Epithelial cell of esophagus (primary cell): Measurements from ENCODE around the gene SLC44A4.
"Not testable (repeated sequence)": the region's sequence is repeated elsewhere in the genome, so short reads cannot be mapped to it uniquely, and the experiment has no call there.

Source experiments
- DNase-seq: peaks from one replicate; pipeline ENCODE4 v3.0.0; 2010; ENCODE audit warnings: low read depth
- H3K4me3 ChIP-seq: 2 replicates; pipeline ENCODE4 v1.5.1; 2011; ENCODE audit warnings: mild to moderate bottlenecking, low read length, control low read depth
- TF ChIP-seq, protein P1 (sequence below): IDR thresholded peaks from 2 replicates; pipeline ENCODE4 v1.5.1; 2011; ENCODE audit warnings: low read depth, mild to moderate bottlenecking, low read length, control low read depth, inconsistent platforms; ENCODE audit not compliant: insufficient read depth; ENCODE audit errors: missing control alignments

The SLC44A4 gene

GRCh38 chr6:31862344-31863235 lies 16.2 kb downstream of the SLC44A4 start, which contains the start of gene NEU1:
TSS of gene NEU1 (minus strand) at chr6:31862821. CDS start at chr6:31862776, 45 bp downstream.
- DNase-seq = peak; percentile 100
- TF ChIP-seq, protein P1, sequence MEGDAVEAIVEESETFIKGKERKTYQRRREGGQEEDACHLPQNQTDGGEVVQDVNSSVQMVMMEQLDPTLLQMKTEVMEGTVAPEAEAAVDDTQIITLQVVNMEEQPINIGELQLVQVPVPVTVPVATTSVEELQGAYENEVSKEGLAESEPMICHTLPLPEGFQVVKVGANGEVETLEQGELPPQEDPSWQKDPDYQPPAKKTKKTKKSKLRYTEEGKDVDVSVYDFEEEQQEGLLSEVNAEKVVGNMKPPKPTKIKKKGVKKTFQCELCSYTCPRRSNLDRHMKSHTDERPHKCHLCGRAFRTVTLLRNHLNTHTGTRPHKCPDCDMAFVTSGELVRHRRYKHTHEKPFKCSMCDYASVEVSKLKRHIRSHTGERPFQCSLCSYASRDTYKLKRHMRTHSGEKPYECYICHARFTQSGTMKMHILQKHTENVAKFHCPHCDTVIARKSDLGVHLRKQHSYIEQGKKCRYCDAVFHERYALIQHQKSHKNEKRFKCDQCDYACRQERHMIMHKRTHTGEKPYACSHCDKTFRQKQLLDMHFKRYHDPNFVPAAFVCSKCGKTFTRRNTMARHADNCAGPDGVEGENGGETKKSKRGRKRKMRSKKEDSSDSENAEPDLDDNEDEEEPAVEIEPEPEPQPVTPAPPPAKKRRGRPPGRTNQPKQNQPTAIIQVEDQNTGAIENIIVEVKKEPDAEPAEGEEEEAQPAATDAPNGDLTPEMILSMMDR = no peak
- peak within 1 kb of the TSS; percentile 92 for H3K4me3 ChIP-seq

GRCh38 chr6:31861919-31862343 lies 16.9 kb downstream of the SLC44A4 start:
- peak overlapping the region; percentile 92 for H3K4me3 ChIP-seq
- DNase-seq = no peak
- TF ChIP-seq, protein P1 = no peak

DNA sequence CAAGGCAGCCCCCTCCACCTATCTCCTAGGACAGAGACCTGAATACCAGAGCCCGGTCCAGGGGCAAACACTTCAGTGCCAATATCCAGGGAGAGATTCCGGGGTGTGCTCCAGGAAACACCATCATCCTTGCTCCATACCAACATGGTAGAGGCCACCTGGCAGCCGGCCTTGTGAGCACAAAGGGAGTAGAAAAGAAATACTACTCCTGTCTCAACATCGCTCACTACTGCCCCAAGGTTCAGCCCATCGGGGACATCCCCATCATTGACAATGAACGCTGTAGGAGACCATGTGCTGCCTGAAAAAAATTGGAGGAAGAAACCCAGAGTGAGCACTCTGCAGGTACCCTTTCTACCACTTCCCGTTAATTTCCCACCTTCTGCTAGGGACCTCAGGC lies 17.6 kb downstream of the SLC44A4 start:
- TF ChIP-seq, protein P1 = no peak
- no peak for DNase-seq
- H3K4me3 ChIP-seq = no peak overlapping the region

DNA sequence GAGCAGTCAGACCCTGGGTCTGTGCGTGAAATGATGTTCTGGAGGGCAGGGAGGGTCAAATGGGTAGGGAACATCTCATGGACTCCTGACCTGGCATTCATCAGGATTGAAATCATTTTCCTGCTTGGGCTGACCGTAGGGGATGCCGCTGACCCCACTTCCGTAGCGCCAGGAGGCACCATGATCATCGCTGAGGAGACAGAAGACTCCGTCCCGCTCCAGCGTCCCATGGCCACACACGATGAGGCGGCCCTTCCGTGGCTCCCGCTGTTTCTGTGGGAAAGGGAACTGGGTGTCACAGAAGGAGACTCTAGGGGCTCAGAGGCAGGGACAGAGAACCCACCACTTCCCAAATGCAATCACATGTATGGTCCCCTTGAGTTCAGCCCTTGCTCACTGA lies 18.4 kb downstream of the SLC44A4 start:
- TF ChIP-seq, protein P1 = no peak
- DNase-seq = no peak
- H3K4me3 ChIP-seq = no peak overlapping the region

DNA sequence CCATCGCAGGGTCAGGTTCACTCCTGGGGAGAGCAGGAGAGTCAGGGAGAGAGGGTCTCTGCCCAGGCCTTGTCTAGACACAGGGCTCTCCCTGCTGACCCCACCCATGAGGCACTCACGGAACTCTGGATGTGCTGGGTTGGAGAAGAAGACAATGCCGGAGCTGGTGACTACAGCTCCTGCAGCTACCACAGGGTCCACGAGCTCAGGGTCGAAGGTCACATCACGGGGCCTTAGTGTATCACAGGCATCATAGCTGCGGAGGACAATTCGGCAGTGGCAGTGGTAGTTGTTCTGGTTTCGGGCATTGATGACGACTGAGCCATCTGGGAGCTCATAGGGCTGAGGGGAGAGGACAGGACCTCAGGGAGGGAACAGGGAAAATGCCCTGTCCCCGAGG lies 18.9 kb downstream of the SLC44A4 start:
- H3K4me3 ChIP-seq = no peak overlapping the region
- DNase-seq = no peak
- TF ChIP-seq, protein P1 = no peak

- DNase-seq = no peak
- TF ChIP-seq, protein P1 = no peak
- H3K4me3 ChIP-seq = no peak overlapping the region
Observed at GRCh38 chr6:31858707-31859106, 20.1 kb downstream of the SLC44A4 start.

GRCh38 chr6:31857774-31858173 lies 21.0 kb downstream of the SLC44A4 start:
- H3K4me3 ChIP-seq, DNase-seq: not testable (repeated sequence)

DNA sequence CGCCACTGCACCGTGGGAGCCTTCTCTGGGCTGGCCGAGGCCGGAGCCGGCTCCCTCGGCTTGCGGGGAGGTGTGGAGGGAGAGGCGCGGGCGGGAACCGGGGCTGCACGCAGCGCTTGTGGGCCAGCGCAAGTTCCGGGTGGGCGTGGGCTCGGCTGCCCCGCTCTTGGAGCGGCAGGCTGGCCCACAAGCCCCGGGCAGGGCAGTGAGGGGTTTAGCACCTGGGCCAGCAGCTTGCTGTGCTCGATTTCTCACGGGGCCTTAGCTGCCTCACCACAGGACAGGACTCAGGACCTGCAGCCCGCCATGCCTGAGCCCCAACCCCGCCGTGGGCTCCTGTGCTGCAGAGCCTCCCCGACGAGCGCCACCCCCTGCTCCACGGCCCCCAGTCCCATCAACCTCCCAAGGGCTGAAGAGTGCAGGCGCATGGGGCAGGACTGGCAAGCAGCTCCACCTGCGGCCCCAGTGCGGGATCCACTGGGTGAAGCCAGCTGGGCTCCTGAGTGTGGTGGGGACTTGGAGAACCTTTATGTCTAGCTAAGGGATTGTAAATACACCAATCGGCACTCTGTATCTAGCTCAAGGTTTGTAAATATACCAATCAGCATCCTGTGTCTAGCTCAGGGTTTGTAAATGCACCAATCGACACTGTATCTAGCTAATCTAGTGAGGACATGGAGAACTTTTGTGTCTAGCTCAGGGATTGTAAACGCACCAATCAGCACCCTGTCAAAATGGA lies 26.6 kb downstream of the SLC44A4 start:
- not testable (repeated sequence) for DNase-seq, H3K4me3 ChIP-seq
